ENCODE data around the gene PRSS16. TPM values are rescaled to one million over a fixed set of nuclear protein-coding genes. Genes with fewer than 3 reads are reported as not detected.

The PRSS16 gene
- total RNA-seq, 4 donors from 2014 or later: 9.0 to 34.5 (median 18.8) TPM

- in situ Hi-C loops (cut with MboI; ENCODE audit: low pct_ligation_motif_present in 1 of 4, low pct_unique_long_range_greater_than_20kb in 1 of 4, low sequenced_read_pairs in 3 of 4) (loop anchor here in 1 of 4 donors (10.0 kb wide), 1 partner anchor 367 kb away; no protein-coding TSS in a partner anchor), intact Hi-C loops (cut with DNase I; ENCODE audit: low total_unique reads) (no loop called here)
- Histone ChIP-seq H3K27ac (no peak overlapping the region), H3K4me1 (peaks cover 0 to 12% (median 4%) of the 10 kb centered on the region in 4 donors), H3K36me3 (no peaks in the 10 kb centered on the region), H3K4me3 (no peak overlapping the region), H3K9me3 (no peaks in the 10 kb centered on the region), H3K27me3 (peaks cover 100% of the 10 kb centered on the region)
- TF ChIP-seq EP300 (IDR thresholded peaks at IDR 0.05; ENCODE audit: low read depth): no peak
- no peak for DNase-seq
- WGBS, 2 donors (ENCODE audit: low coverage in 1 of 2): 31 to 42% methylated on average over 10 to 22 of the region's 22 CpGs
Measured at GRCh38 chr6:27297857-27298730, 50.6 kb downstream of the PRSS16 start.

DNA sequence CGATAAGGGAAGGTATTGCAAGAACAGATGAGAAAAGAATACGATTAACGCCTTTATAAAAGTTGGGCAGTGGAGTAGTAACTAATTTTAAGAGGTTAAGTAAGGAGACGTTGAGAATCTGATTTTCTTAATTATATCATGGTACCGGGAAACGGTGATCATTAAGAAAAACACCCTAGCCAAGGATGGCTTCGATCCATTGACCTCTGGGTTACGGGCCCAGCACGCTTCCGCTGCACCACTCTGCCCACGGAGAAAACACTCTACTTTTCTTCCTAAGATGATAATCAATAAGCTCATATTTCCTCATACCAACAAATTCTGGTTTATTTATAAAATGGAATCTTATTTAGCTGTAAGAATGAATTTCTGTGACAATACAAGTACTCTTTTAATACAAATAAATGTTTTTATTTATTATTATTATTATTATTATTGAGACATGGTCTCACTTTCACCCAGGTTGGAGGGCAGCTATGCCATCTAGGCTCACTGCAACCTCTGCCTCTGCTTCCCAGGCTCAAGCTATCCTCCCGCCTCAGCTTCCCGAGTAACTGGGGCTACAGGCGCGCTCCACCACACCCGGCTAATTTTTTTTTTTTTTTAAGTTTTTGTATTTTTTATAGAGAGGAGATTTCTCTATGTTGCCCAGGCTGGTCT, 56.2 kb downstream of the PRSS16 start:
- TF ChIP-seq POLR2AphosphoS5 (IDR thresholded peaks at IDR 0.05): no peak
- TF ChIP-seq POLR2A (IDR thresholded peaks at IDR 0.05): no peak
- no peak for TF ChIP-seq EP300 (IDR thresholded peaks at IDR 0.05; ENCODE audit: low read depth)
- TF ChIP-seq, protein P1, sequence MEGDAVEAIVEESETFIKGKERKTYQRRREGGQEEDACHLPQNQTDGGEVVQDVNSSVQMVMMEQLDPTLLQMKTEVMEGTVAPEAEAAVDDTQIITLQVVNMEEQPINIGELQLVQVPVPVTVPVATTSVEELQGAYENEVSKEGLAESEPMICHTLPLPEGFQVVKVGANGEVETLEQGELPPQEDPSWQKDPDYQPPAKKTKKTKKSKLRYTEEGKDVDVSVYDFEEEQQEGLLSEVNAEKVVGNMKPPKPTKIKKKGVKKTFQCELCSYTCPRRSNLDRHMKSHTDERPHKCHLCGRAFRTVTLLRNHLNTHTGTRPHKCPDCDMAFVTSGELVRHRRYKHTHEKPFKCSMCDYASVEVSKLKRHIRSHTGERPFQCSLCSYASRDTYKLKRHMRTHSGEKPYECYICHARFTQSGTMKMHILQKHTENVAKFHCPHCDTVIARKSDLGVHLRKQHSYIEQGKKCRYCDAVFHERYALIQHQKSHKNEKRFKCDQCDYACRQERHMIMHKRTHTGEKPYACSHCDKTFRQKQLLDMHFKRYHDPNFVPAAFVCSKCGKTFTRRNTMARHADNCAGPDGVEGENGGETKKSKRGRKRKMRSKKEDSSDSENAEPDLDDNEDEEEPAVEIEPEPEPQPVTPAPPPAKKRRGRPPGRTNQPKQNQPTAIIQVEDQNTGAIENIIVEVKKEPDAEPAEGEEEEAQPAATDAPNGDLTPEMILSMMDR (IDR thresholded peaks at IDR 0.05): no peak
- Histone ChIP-seq H3K9me3 (no peaks in the 10 kb centered on the region), H3K27ac (no peak overlapping the region), H3K4me3 (no peak overlapping the region), H3K36me3 (no peaks in the 10 kb centered on the region), H3K27me3 (peaks cover 100% of the 10 kb centered on the region), H3K4me1 (no peaks in the 10 kb centered on the region)
- intact Hi-C loops (cut with DNase I; ENCODE audit: low total_unique reads): no loop called here
- no peak for DNase-seq
- in situ Hi-C loops (cut with MboI; ENCODE audit: low pct_ligation_motif_present in 1 of 4, low pct_unique_long_range_greater_than_20kb in 1 of 4, low sequenced_read_pairs in 3 of 4): loop anchor here in 1 of 4 donors (25.0 kb wide), 1 partner anchor 459 kb away; no protein-coding TSS in a partner anchor
- 58 to 63% methylated on average over 13 to 16 of the region's 16 CpGs for WGBS, 2 donors (ENCODE audit: low coverage in 1 of 2)

Other genes with a start within 250 kb of the PRSS16 start
- gene POM121L2, start 64.6 kb downstream of the PRSS16 start, total RNA-seq: not detected
- gene ZNF391, start 141.1 kb downstream of the PRSS16 start, total RNA-seq: 1 to 10 TPM in 2 of 4 donors, under 1 TPM in 1, not detected in 1; 0.75 to 2.4 (median 1.2) TPM
- 1 to 10 TPM; 2.8 to 9.7 (median 6.9) TPM for gene ZNF184, start 225.4 kb downstream of the PRSS16 start, total RNA-seq